SU-DHL-6 (cell line): ENCODE results near the gene MAPK8IP1.

Experiments
- H2AFZ ChIP-seq: fragments of 200-600 bp; sonication (generic); 2 replicates; pipeline ENCODE4 v1.6.1; 2014; ENCODE audit warnings: low read depth, mild to moderate bottlenecking, moderate library complexity, mixed read lengths, antibody characterized with exemption, low read length; ENCODE audit not compliant: severe bottlenecking
- H3F3A ChIP-seq: fragments of 200-600 bp; shearing (Covaris generic); 2 replicates; pipeline ENCODE4 v1.6.0; 2016; ENCODE audit warnings: antibody characterized with exemption, mild to moderate bottlenecking; ENCODE audit not compliant: insufficient read depth
- H3K27ac ChIP-seq: fragments of 200-600 bp; sonication (generic); 2 replicates; pipeline ENCODE4 v1.5.1; 2016; ENCODE audit warnings: low read depth, mild to moderate bottlenecking, low read length, moderate library complexity, mixed read lengths
- H3K27me3 ChIP-seq: fragments of 200-600 bp; sonication (generic), shearing (Covaris generic); 2 replicates; pipeline ENCODE4 v1.6.0; 2014; ENCODE audit warnings: mild to moderate bottlenecking, low read length
- H3K36me3 ChIP-seq: fragments of 200-600 bp; sonication (generic); 2 replicates; pipeline ENCODE4 v1.6.1; 2014; ENCODE audit warnings: mild to moderate bottlenecking, low read length, mixed read lengths
- H3K4me2 ChIP-seq: fragments of 300-600, 200-600 bp; shearing (Covaris generic), sonication (generic); 2 replicates; pipeline ENCODE4 v1.6.0; 2014; ENCODE audit warnings: low read length, low read depth, mild to moderate bottlenecking; ENCODE audit not compliant: poor library complexity, severe bottlenecking
- H3K4me3 ChIP-seq: fragments of 200-600 bp; sonication (generic); 2 replicates; pipeline ENCODE4 v1.5.1; 2014; ENCODE audit warnings: antibody characterized with exemption, low read length, mild to moderate bottlenecking, mixed read lengths; ENCODE audit not compliant: insufficient read depth, poor library complexity, severe bottlenecking
- H3K79me2 ChIP-seq: fragments of 200-600 bp; sonication (generic); 2 replicates; pipeline ENCODE4 v1.6.1; 2014; ENCODE audit warnings: mild to moderate bottlenecking, low read length, moderate library complexity; ENCODE audit not compliant: insufficient read depth
- H3K9ac ChIP-seq: fragments of 200-600 bp; sonication (generic); 2 replicates; pipeline ENCODE4 v1.7.0; 2014; ENCODE audit warnings: mild to moderate bottlenecking, low read length
- H3K9me2 ChIP-seq: fragments of 200-600 bp; sonication (generic); replicated peaks from 2 replicates; pipeline ENCODE4 v1.6.1; 2014; ENCODE audit warnings: low read length; ENCODE audit not compliant: insufficient read depth
- H3K9me3 ChIP-seq: fragments of 200-600 bp; sonication (generic); 2 replicates; pipeline ENCODE4 v1.6.1; 2014; ENCODE audit warnings: low read length, mixed read lengths; ENCODE audit not compliant: insufficient read depth
- H4K20me1 ChIP-seq: fragments of 200-600 bp; sonication (generic); 2 replicates; pipeline ENCODE4 v1.6.1; 2014; ENCODE audit warnings: low read depth, mild to moderate bottlenecking, antibody characterized with exemption, low read length, moderate library complexity, mixed read lengths
- CTCF ChIP-seq: fragments of 200-600 bp; sonication (generic); IDR thresholded peaks from one replicate; pipeline ENCODE4 v1.5.1; 2017; ENCODE audit warnings: antibody characterized with exemption, mild to moderate bottlenecking, low read length, moderate library complexity; ENCODE audit not compliant: insufficient read depth, poor library complexity, severe bottlenecking
- EZH2phosphoT487 ChIP-seq: fragments of 200-600 bp; sonication (generic), shearing (Covaris generic); conservative IDR thresholded peaks from 2 replicates; pipeline ENCODE4 v1.6.1; 2018; ENCODE audit warnings: mild to moderate bottlenecking, antibody characterized with exemption, low read length, moderate library complexity, mixed read lengths

The MAPK8IP1 gene

GRCh38 chr11:45907911-45908370, 22.5 kb downstream of the MAPK8IP1 start:
- Histone ChIP-seq H3K36me3 (no peaks in the 10 kb centered on the region), H3K4me2 (no peak overlapping the region), H4K20me1 (no peaks in the 10 kb centered on the region), H2AFZ (no peak overlapping the region), H3K9me3 (no peaks in the 10 kb centered on the region), H3K9ac (no peak overlapping the region), H3K79me2 (no peaks in the 10 kb centered on the region), H3K27ac (no peak overlapping the region), H3K4me3 (no peak overlapping the region), H3K9me2 (no peaks in the 10 kb centered on the region), H3F3A (no peaks in the 10 kb centered on the region), H3K27me3 (no peaks in the 10 kb centered on the region)
- no peak for TF ChIP-seq CTCF
- TF ChIP-seq EZH2phosphoT487: no peak

- no peaks in the 10 kb centered on the region for H3K79me2 ChIP-seq
- H4K20me1 ChIP-seq: no peaks in the 10 kb centered on the region
- H3K9me2 ChIP-seq: no peaks in the 10 kb centered on the region
- no peaks in the 10 kb centered on the region for H3K36me3 ChIP-seq
- H3K4me2 ChIP-seq: no peak overlapping the region
- H3K4me3 ChIP-seq: no peak overlapping the region
- no peaks in the 10 kb centered on the region for H3K27me3 ChIP-seq
- TF ChIP-seq CTCF (no peak), EZH2phosphoT487 (no peak)
- H3K9ac ChIP-seq: no peak overlapping the region
- H3F3A ChIP-seq: no peaks in the 10 kb centered on the region
- no peak overlapping the region for H3K27ac ChIP-seq
- H3K9me3 ChIP-seq: no peaks in the 10 kb centered on the region
- no peak overlapping the region for H2AFZ ChIP-seq
Measured at GRCh38 chr11:45909594-45910475, 24.4 kb downstream of the MAPK8IP1 start.

GRCh38 chr11:45910623-45911022, 25.2 kb downstream of the MAPK8IP1 start:
- no peaks in the 10 kb centered on the region for H3K9me3 ChIP-seq
- TF ChIP-seq CTCF (no peak), EZH2phosphoT487 (no peak)
- H3K79me2 ChIP-seq: no peaks in the 10 kb centered on the region
- no peak overlapping the region for H2AFZ ChIP-seq
- H3K36me3 ChIP-seq: no peaks in the 10 kb centered on the region
- no peaks in the 10 kb centered on the region for H4K20me1 ChIP-seq
- no peak overlapping the region for H3K9ac ChIP-seq
- H3K27me3 ChIP-seq: no peaks in the 10 kb centered on the region
- no peak overlapping the region for H3K27ac ChIP-seq
- H3K4me3 ChIP-seq: no peak overlapping the region
- no peak overlapping the region for H3K4me2 ChIP-seq
- H3F3A ChIP-seq: no peaks in the 10 kb centered on the region
- no peaks in the 10 kb centered on the region for H3K9me2 ChIP-seq
